Stimulated activated CD4-positive, alpha-beta T cell treated with anti-CD3 and anti-CD28 coated beads, Interleukin-15, amount 100 ng/mL, for 24 hours (primary cell): ENCODE data around the gene P3H3.

Source experiments
- DNase-seq: peaks from one replicate; pipeline ENCODE4 v3.0.0-alpha.2; 2020

The P3H3 gene, protein sequence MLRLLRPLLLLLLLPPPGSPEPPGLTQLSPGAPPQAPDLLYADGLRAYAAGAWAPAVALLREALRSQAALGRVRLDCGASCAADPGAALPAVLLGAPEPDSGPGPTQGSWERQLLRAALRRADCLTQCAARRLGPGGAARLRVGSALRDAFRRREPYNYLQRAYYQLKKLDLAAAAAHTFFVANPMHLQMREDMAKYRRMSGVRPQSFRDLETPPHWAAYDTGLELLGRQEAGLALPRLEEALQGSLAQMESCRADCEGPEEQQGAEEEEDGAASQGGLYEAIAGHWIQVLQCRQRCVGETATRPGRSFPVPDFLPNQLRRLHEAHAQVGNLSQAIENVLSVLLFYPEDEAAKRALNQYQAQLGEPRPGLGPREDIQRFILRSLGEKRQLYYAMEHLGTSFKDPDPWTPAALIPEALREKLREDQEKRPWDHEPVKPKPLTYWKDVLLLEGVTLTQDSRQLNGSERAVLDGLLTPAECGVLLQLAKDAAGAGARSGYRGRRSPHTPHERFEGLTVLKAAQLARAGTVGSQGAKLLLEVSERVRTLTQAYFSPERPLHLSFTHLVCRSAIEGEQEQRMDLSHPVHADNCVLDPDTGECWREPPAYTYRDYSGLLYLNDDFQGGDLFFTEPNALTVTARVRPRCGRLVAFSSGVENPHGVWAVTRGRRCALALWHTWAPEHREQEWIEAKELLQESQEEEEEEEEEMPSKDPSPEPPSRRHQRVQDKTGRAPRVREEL

DNA sequence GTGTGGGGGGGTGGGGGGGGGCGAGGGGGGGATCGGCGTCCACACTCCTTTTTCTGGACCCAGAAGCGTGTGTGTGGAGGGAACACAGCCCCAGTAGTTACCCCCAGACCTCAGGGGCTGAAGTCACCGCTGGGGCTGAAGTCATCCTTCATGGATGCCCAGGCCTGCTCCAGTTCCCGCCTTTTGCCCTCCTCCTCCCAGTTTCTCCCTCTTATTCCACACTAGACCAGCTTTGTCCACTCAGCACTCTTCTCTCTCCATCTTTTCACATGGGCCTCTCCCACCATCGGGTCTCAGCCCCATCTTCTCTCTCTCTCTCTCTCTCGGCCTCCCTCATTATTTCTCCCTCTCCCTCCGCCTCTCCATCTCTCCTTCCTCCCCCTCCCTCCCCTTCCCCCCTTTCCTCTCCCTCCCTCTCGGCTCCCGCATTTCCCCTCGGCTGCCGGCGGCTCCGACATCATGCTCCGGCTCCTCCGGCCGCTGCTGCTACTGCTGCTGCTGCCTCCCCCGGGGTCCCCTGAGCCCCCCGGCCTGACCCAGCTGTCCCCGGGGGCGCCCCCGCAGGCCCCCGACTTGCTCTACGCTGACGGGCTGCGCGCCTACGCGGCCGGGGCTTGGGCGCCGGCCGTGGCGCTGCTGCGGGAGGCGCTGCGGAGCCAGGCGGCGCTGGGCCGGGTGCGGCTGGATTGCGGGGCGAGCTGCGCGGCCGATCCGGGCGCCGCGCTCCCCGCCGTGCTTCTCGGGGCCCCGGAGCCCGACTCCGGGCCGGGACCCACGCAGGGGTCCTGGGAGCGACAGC lies at the start of gene P3H3:
Gene P3H3, plus strand, starts transcription at position 426 of the 799 bp plus-strand sequence. Its CDS starts 34 bp downstream, at position 460.
- peak; percentile 48 for DNase-seq

DNA sequence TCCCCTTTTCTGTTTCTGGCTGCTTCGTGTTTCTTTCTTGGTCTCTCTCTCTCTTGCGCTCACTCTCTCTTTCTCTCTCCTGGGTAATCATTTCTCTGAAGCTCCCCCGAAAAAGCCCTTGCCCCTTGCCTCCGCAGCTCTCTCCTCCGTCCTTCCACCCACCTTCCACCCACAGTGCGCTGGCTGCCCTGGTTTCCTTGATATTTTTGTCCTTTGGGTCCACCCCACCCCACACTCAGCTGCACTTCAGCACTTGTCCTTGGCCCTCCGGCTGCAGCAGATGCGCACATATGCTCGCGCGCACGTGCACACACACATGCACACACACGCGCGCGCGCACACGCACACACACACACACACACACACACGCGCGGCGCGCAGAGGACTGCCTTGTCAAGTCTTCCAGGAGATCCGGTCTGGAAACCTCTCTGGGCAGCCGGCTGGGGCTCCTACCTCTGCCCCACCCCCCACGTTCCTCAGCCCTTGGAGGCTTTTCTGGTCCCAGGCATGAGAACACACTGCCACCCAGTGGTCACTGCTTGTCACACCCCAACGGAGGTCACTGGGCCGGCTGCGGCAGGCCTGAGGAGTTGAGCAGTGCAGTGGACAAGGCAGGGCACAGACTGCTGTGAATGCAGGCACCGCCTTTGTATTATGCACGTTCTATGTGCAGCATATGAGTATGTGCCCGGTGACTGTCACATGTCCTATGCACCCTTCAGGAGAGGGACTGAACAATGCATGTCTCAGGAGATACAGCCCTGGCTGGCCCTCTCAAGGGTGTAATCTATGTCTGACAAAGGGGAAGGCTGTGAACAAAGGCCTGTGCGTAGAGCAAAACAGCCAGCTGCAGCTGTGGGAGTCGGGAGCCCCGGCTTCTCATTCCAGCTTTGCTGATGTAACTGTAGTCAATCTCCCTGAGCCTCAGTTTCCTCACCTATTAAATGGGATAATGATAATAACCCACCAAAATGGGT lies 49.3 kb upstream of the P3H3 start:
- peak; percentile 95 for DNase-seq

DNA sequence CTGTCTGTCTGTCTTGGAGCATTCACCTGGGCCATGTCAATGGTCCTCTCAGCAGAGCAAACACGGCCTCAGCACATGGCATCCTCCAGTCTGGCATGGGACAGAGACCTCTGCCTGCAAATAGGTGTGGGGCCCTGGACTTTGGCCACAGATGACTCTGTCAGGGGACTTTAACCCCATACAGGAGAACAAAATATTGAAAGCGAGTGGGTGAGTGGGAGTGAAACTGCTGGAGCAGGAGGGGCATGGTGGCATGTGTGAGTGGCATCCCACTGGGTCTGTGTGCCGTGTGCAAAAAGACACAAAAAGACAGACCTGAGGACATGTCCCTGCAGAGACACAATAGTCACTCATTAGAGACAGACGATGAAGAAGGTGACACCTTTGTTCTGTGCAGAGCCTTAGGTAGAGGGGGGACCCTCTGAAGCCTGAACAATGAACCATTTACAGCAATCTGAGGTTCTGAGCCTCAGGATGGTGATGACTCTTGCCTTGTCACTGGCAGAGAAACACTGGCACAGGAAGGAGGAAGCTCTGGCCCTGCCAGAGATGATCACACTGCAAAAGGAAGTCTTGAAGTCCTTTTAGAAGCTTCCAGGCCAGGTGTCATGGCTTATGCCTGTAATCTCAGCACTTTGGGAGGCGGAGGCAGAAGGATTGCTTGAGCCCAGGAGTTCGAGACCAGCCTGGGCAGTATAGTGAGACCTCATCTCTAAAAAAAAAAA lies 48.3 kb upstream of the P3H3 start:
- peak; percentile 36 for DNase-seq

DNA sequence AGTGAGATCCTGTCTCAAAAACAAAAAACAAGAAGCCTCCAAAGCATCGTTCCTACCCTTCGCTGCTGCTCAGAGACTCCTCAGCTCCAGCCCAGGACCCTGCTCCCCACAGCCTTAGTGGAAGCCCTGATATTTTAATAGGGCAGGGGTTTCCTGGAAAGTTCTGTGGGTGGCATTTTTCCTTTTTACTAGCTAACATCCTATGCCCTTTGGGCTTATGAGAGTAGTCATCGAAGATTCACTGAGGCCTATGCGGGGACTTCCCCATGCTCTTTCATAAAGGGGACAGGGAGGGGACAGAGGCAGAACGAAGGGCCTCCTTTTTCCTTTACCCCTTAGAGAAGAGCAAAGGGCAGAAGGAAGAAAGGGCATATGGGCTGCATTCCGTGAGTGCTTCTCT lies 47.6 kb upstream of the P3H3 start:
- peak; percentile 63 for DNase-seq

DNA sequence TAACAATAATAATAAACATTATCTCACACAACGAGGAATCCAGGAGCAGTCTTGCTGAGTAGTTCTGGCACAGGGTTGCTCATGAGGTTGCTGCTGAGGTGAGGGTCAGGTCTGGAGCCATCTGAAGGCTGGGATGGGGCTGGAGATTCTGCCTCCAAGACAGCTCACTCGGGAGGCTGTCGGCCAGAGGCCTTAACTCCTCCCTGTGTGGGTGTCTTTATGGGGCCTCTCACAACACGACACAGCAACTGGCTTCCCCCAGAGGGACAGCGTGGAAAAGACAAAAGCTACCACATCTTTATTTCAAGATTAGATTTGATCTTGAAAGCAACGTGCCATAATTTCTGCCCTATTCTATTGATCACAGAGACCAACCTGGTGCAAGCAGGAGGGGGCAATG lies 46.1 kb upstream of the P3H3 start:
- no peak for DNase-seq

DNA sequence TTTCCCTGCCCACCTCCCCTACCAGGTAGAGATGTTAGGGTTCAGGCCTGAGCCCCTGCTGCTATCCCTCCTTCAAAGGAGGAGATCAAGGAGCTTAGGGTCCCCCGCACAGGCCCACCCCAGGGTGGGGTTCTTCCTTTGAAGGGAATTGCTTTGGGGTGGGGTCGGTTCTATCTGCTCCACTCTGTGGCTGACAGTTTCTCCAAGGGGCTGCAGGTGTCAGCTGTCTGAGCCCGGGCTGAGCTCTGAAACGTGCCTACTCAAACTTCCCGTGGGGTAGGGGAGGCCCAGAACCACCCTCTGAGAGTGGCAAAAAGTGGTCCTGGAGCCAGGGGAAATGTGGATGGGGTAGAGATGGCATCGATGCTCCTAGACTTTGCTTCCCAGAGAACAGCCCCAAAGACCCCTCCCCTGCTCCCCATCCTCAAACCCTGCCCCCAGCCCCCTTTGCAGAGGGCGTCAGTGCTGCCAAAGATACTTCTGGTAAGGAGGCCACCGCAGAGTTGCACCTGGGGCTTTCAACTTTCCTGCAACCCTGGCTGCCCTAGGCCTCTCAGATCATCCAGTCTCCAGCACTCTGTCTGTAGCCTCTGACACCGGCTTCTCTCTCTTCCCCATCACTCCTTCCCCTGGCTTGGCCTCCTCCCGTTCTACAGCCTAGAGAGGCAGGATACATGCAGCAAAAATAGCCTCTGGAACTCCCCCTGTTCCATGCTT lies 45.2 kb upstream of the P3H3 start:
- peak; percentile 31 for DNase-seq

DNA sequence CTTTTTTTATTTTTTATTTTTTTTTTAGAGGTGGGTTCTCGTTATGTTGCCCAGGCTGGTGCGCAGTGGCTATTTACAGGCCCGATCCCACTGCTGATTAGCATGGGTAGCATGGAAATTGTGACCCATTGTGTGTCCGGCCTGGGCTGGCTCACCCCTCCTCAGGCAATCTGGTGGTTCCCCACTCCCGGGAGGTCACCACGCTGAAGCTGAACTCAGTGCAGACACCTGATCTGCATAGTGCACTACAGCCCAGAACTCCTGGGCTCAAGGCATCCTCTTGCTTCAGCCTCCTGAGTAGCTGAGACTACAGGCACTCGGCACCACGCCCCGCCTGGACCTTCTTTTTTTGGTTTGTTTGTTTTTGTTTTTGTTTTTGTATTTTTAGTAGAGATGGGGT lies 44.4 kb upstream of the P3H3 start:
- no peak for DNase-seq

DNA sequence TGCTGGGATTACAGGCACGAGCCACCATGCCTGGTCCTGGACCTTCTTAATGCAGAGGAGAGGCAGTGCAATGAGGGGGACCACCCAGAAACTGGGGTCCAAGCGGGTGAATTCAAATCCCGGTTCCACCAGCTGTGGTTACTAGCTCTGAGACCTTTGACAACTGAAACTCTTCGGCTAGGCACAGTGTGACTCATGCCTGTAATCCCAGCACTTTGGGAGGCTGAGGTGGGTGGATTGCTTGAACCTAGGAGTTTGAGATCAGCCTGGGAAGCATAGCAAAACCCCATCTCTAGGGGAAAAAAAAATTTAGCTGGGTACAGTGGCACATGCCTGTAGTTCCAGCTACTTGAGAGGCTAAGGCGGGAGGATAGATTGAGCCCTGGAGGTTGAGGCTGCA lies 43.9 kb upstream of the P3H3 start:
- DNase-seq: peak; percentile 25

DNA sequence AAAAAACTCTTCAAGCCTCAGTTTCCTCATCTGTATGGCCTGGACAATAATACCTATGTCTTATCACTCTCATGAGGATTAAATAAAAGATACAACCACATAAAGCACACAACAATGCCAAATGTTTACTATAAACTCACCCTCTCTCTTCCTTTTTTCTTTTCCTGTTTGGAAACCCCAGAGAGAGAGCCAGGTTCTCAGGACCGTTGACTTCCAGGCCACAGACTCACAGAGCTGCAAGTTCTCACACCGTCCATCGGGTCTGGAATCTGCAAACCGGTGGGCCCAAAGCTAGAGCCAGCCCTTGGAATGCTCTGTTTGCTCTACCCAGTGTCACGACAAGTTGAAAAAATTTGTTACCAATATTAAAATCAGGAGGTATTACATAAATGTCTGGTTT lies 43.4 kb upstream of the P3H3 start:
- no peak for DNase-seq

DNA sequence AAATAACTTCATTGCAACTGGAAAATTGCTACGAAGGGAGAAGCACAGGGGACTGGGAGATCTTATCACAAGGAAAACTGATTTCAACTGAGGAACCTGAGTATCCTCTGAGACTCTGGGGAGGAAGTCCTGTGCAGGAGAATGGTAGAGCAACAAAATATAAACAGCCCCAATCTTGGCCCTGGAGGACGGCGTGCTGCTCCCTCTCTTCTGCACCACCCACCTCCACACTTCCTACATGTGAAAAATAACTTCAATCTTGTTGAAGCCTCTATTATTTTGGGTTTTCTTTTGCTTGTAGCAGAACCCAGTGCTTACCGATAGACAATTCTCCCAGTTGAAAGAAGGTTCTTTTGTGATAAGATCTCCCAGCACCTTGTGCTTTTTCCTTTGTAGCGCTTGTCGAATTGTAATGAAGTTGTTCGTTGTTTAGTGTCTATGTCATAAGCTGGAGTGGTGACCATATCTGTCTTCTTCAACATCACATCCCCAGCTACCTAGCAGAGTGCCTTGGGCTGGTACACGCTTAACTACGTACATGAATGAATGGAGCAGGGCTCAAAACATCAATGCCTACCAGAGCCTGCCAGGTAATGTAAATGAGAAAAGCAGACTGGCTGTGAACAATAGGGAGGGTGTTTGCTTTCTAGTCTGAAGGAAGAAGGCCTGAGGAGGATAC lies 41.7 kb upstream of the P3H3 start:
- DNase-seq: no peak

DNA sequence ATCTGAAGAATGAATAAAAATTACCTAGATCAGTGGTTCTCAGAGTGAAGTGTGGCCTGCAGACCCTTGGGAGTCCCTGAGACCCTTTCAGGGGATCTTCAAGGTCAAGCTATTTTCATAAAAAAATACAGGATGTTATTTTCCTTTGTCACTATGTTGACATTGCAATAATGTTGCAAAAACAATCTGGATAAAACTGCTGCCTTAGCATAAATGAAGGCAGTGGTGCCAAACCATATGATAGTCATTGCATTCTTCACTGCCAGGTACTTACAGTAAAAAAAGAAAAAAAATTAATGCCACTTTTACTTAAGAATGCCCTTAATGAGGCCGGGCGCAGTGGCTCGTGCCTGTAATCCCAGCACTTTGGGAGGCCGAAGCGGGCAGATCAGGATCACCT lies 40.9 kb upstream of the P3H3 start:
- DNase-seq: no peak

DNA sequence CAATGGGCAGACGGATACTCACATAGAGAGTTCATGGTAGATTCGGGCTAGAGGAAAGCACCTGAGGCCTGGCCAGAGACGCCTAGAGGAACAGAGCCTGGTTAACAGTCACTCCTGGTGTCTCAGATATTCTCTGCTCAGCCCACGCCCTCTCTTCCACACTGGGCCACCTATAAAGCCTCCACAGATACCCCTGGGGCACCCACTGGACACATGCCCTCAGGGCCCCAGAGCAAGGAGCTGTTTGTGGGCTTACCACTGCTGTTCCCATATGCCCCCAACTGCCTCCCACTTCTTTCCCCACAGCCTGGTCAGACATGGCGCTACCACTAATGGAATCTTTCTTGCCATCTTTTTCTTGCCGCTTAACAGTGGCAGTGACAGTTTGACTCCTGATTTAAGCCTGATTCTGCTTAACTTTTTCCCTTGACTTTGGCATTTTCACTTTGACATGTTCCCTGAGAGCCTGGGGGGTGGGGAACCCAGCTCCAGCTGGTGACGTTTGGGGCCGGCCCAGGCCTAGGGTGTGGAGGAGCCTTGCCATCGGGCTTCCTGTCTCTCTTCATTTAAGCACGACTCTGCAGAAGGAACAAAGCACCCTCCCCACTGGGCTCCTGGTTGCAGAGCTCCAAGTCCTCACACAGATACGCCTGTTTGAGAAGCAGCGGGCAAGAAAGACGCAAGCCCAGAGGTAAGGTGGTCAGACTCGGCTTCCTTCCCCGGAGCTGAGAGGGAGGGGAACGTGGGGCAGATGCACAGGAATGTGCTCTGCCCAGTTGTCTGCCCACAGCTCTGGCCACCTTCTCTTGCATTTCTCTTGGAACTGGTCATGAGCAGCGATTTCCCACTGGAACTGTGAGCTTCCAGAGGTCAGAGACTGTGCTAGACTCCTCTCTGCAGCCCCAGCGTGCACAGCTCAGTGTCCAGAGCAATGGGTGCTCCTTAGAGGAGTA lies 39.0 kb upstream of the P3H3 start, which contains the start of gene CD4:
Gene CD4, plus strand, starts transcription at position 557 of the 953 bp plus-strand sequence. CDS start 10,611 bp downstream, outside the sequence.
- DNase-seq: peak; percentile 94

DNA sequence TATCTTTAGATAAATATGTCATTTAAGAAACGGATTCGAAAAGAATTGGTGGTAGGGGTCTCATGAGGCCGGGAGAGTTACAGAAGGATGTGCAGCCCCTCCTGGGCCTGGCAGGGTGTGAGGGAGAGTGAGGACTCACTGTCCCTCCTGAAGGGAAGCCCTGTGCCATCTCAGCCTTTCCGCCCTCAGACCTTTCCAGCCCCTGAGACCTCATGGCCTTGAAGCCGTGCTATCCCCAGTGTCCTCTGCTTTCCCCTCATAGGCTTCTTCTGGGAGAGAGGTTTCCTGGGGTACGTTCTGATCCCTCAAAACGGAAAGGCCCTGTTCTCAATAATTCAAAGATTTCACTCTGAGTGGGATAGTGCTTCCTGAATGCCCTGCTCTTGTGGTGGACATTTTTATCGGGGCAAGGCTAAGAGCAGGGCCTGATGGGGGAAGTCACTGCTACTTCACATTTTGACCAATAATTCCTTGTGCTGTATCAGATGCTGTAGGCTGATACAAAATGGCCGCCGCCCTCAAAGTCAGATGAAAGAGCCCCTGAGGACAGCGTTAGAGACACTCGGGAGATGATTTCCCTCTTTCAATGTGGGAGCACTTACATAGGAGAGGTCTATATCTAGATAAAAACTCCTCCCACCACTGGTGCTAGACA lies 37.6 kb upstream of the P3H3 start:
- DNase-seq: peak; percentile 71

DNA sequence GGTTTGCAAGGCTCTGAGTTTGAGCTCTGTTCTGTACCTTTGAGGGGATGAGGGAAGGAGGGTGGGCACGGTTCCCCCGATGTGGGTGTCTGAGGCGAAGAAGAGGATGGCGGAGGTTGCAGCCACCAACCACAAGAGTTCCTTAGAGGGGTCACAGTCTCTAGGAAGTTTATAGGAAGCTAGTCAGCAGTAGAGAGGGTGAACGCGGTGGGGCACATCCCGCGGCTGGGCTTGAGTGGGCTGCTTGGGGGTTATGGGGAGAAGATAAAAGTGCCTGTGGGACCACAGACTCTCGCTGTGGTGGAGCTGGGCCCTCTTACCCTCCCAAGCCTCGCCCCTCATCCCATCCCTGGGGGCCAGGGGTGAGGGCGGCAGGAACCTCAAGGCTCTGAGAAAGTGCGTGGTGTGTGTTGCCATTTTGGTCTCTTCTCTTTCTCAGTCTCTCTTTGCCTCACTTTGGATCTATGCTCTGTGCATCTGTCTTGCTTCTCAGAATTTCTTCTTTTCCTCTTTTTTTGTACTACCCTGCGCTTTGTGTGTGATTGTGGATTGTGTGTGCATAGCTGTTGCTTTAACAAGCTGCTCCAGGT lies 36.2 kb upstream of the P3H3 start:
- peak; percentile 53 for DNase-seq

DNA sequence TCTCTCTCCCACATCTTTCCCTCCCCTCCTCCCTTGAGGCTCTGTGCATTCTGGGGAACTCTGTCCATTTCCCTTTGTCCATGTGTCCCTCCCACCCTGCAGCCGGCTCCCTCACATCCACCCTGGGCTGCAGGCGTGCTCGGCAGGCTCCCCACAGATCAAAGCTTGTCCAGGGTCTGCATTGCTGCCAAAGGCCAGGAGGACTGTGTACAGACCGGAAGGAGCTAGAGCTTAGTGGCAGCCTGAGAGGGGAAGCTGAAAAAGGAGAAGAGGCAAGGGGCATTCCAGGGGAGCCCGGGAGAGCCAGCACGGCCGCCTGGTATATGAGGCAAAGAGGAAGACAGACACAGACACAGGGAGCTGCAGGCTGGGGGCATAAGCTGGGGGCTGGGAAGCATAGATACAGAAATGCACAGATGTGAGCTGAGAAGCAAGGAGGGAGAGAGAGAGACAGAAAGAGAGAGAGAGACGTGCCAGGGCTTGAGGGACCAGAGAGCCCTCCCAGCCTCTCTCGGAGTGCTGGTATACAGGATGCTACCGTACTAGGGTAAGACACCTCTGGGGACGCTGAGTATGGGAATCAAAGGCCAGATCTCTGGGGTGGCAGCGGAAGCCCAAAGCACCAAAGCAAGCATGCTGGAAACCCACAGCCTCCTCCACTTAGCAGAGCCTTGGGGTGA lies 35.5 kb upstream of the P3H3 start:
- DNase-seq: peak; percentile 38

DNA sequence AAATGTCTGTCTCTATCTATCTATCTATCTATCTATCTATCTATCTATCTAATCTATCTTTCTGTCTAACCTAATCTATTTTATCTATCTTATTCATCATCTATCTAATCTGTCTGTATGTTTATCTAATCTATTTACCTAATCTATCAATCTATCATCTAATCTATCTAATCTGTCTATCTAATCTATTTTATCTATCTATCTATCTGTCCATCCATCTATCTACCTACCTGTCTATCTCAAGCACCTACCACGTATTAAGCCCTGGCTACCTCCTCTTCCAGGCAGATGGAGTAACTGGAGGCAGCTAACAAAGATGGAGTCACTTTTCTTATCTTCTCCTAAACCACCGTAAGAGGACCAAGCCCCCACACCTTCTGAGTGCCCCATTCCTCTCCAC lies 33.1 kb upstream of the P3H3 start:
- DNase-seq: no peak

DNA sequence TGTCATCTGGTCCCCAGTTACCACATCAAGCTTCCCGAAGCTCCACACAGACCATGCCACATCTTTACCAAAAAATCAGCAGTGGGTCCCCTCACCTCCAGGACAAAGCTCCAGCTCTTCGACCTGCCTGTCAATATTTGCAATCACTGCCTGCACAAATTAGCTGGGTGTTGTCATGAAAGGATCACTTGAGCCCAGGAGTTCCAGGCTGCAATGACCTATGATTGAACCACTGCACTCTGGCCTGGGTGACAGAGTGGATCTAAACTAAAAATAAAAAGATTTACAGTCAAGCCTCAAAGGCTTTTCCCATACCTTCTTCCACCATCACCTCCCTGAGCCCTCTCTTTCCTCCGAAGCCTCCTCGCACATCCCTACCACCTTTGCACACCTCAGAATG lies 31.6 kb upstream of the P3H3 start:
- no peak for DNase-seq
